Neural cell (in vitro differentiated cells): Measurements from ENCODE around the gene DOK6.

ENCODE experiments used
- EP300 ChIP-seq: fragments of 450-650 bp; conservative IDR thresholded peaks from 2 replicates; pipeline ENCODE4 v1.6.1; 2014; ENCODE audit warnings: antibody characterized with exemption, mild to moderate bottlenecking, moderate library complexity; ENCODE audit not compliant: poor library complexity, severe bottlenecking
- EZH2 ChIP-seq: fragments of 200-600, 300-800 bp; shearing (Covaris generic), sonication (generic); IDR thresholded peaks from 2 replicates; pipeline ENCODE4 v1.6.1; 2014; ENCODE audit warnings: antibody characterized with exemption, low read length, borderline replicate concordance, mild to moderate bottlenecking; ENCODE audit not compliant: insufficient read depth, poor library complexity, severe bottlenecking
- MXI1 ChIP-seq: fragments of 450-650 bp; conservative IDR thresholded peaks from 2 replicates; pipeline ENCODE4 v1.6.1; 2014; ENCODE audit warnings: antibody characterized with exemption, mild to moderate bottlenecking; ENCODE audit not compliant: poor library complexity, severe bottlenecking
- POLR2AphosphoS5 ChIP-seq: IDR thresholded peaks from 2 replicates; pipeline ENCODE4 v1.6.1; 2012
- RAD21 ChIP-seq: fragments of 450-650 bp; conservative IDR thresholded peaks from 2 replicates; pipeline ENCODE4 v1.6.1; 2014; ENCODE audit warnings: antibody characterized with exemption, mild to moderate bottlenecking, moderate library complexity
- SMC3 ChIP-seq: fragments of 450-650 bp; conservative IDR thresholded peaks from 2 replicates; pipeline ENCODE4 v1.6.1; 2014; ENCODE audit warnings: antibody characterized with exemption, mild to moderate bottlenecking, moderate library complexity; ENCODE audit not compliant: poor library complexity
- TAF1 ChIP-seq: IDR thresholded peaks from 2 replicates; pipeline ENCODE4 v1.6.1; 2012; ENCODE audit warnings: low read depth
- TF ChIP-seq, protein P1 (sequence below): fragments of 450-650 bp; IDR thresholded peaks from 2 replicates; pipeline ENCODE4 v1.5.1; 2014; ENCODE audit warnings: antibody characterized with exemption, mild to moderate bottlenecking, moderate library complexity; ENCODE audit not compliant: poor library complexity, severe bottlenecking
- TF ChIP-seq, protein P2 (sequence below): IDR thresholded peaks from 2 replicates; pipeline ENCODE4 v1.6.1; 2012; ENCODE audit warnings: borderline replicate concordance

DNA sequence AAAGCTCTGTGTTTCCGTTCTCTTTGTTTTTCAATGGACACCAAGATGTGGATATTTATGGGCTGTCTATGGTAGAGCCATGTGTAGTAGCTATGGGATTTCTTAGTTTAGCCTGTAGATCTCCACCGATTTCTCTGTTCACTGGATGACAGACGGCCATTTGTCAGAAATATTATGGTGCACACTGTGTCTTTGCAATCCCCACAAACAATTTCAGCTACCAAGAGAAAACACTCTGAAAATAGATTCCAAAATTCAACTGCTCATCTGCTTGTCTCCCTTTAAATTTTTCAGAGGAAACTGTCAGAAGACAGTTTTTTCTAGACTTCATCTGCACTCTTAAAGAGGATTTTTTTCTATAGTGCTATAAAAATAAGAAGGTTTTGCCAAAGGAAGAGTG lies 380.2 kb downstream of the DOK6 start:
- TF ChIP-seq EZH2: no peak
- TF ChIP-seq, protein P1, sequence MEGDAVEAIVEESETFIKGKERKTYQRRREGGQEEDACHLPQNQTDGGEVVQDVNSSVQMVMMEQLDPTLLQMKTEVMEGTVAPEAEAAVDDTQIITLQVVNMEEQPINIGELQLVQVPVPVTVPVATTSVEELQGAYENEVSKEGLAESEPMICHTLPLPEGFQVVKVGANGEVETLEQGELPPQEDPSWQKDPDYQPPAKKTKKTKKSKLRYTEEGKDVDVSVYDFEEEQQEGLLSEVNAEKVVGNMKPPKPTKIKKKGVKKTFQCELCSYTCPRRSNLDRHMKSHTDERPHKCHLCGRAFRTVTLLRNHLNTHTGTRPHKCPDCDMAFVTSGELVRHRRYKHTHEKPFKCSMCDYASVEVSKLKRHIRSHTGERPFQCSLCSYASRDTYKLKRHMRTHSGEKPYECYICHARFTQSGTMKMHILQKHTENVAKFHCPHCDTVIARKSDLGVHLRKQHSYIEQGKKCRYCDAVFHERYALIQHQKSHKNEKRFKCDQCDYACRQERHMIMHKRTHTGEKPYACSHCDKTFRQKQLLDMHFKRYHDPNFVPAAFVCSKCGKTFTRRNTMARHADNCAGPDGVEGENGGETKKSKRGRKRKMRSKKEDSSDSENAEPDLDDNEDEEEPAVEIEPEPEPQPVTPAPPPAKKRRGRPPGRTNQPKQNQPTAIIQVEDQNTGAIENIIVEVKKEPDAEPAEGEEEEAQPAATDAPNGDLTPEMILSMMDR: no peak
- TF ChIP-seq POLR2AphosphoS5: no peak
- TF ChIP-seq RAD21: no peak
- TF ChIP-seq, protein P2, sequence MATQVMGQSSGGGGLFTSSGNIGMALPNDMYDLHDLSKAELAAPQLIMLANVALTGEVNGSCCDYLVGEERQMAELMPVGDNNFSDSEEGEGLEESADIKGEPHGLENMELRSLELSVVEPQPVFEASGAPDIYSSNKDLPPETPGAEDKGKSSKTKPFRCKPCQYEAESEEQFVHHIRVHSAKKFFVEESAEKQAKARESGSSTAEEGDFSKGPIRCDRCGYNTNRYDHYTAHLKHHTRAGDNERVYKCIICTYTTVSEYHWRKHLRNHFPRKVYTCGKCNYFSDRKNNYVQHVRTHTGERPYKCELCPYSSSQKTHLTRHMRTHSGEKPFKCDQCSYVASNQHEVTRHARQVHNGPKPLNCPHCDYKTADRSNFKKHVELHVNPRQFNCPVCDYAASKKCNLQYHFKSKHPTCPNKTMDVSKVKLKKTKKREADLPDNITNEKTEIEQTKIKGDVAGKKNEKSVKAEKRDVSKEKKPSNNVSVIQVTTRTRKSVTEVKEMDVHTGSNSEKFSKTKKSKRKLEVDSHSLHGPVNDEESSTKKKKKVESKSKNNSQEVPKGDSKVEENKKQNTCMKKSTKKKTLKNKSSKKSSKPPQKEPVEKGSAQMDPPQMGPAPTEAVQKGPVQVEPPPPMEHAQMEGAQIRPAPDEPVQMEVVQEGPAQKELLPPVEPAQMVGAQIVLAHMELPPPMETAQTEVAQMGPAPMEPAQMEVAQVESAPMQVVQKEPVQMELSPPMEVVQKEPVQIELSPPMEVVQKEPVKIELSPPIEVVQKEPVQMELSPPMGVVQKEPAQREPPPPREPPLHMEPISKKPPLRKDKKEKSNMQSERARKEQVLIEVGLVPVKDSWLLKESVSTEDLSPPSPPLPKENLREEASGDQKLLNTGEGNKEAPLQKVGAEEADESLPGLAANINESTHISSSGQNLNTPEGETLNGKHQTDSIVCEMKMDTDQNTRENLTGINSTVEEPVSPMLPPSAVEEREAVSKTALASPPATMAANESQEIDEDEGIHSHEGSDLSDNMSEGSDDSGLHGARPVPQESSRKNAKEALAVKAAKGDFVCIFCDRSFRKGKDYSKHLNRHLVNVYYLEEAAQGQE: no peak
- no peak for TF ChIP-seq EP300
- TF ChIP-seq SMC3: no peak
- TF ChIP-seq TAF1: no peak
- no peak for TF ChIP-seq MXI1
